GM19238 (cell line): ENCODE measurements around the gene FXYD2.
"Not testable (repeated sequence)": the region's sequence is repeated elsewhere in the genome, so short reads cannot be mapped to it uniquely, and the experiment has no call there.

ENCODE experiments used
- DNase-seq: peaks from one replicate; pipeline ENCODE4 v3.0.0; 2011; ENCODE audit warnings: low spot score; ENCODE audit not compliant: insufficient read length

Gene FXYD2

GRCh38 chr11:117822074-117823033 is 2.2 kb downstream of the FXYD2 start:
- DNase-seq, result no peak

GRCh38 chr11:117821431-117821830 is 3.1 kb downstream of the FXYD2 start:
- DNase-seq, result no peak

GRCh38 chr11:117820516-117820915 is 4.0 kb downstream of the FXYD2 start:
- no peak for DNase-seq

- no peak for DNase-seq
Observed at GRCh38 chr11:117820071-117820470, 4.5 kb downstream of the FXYD2 start.

- DNase-seq, result no peak
Observed at GRCh38 chr11:117819096-117820040, 5.2 kb downstream of the FXYD2 start.

GRCh38 chr11:117818041-117818873 is 6.3 kb downstream of the FXYD2 start:
- no peak for DNase-seq

GRCh38 chr11:117817368-117818040 is 7.0 kb downstream of the FXYD2 start:
- no peak for DNase-seq

GRCh38 chr11:117816846-117817367 is 7.6 kb downstream of the FXYD2 start:
- DNase-seq, result no peak

- no peak for DNase-seq
Observed at GRCh38 chr11:117816151-117816741, 8.3 kb downstream of the FXYD2 start.

- DNase-seq, result peak; percentile 53
Observed at GRCh38 chr11:117815262-117815803, 9.2 kb downstream of the FXYD2 start.

- no peak for DNase-seq
Observed at GRCh38 chr11:117814766-117815261, 9.7 kb downstream of the FXYD2 start.

- no peak for DNase-seq
Observed at GRCh38 chr11:117814204-117814765, 10.3 kb downstream of the FXYD2 start.

- DNase-seq, result not testable (repeated sequence)
Observed at GRCh38 chr11:117810056-117810451, 14.5 kb downstream of the FXYD2 start.

- no peak for DNase-seq
Observed at GRCh38 chr11:117809236-117810055, 15.1 kb downstream of the FXYD2 start.

GRCh38 chr11:117808784-117809183 is 15.8 kb downstream of the FXYD2 start:
- no peak for DNase-seq

- peak; percentile 62 for DNase-seq
Observed at GRCh38 chr11:117807482-117808327, 16.8 kb downstream of the FXYD2 start.

- DNase-seq, result no peak
Observed at GRCh38 chr11:117806846-117807245, 17.7 kb downstream of the FXYD2 start.
